ENCODE data around the gene CHST3. TPM values are rescaled to one million over a fixed set of nuclear protein-coding genes. Genes with fewer than 3 reads are reported as not detected.

CHST3 gene
- total RNA-seq: 37.4 and 58.3 TPM in 2 replicates

GRCh38 chr10:71964098-71964742 lies at the start of gene CHST3:
CHST3 (plus strand) TSS chr10:71964395; CDS start chr10:72005843, 41,448 bp downstream.
- DNase-seq (ENCODE audit: low read depth): peak; percentile 60
- H3K4me3 ChIP-seq (ENCODE audit: low read depth, low read length): peak within 1 kb of the TSS; percentile 78
- TF ChIP-seq CTCF (IDR thresholded peaks at IDR 0.05; ENCODE audit: insufficient read depth, low read depth, low read length): no peak

- no peak overlapping the region for H3K4me3 ChIP-seq (ENCODE audit: low read depth, low read length)
- TF ChIP-seq CTCF (IDR thresholded peaks at IDR 0.05; ENCODE audit: insufficient read depth, low read depth, low read length): no peak
- no peak for DNase-seq (ENCODE audit: low read depth)
Observed at GRCh38 chr10:71916827-71917226, 47.4 kb upstream of the CHST3 start.

GRCh38 chr10:71918992-71919391 lies 45.2 kb upstream of the CHST3 start:
- no peak for TF ChIP-seq CTCF (IDR thresholded peaks at IDR 0.05; ENCODE audit: insufficient read depth, low read depth, low read length)
- DNase-seq (ENCODE audit: low read depth): no peak

GRCh38 chr10:71919956-71920539 lies 44.1 kb upstream of the CHST3 start:
- H3K4me3 ChIP-seq (ENCODE audit: low read depth, low read length): peak overlapping the region; percentile 9
- DNase-seq (ENCODE audit: low read depth): peak; percentile 31

More at GRCh38 chr10:71918992-71919391, 45.2 kb upstream of the CHST3 start:
- H3K4me3 ChIP-seq (ENCODE audit: low read depth, low read length): no peak overlapping the region

- no peak for TF ChIP-seq CTCF (IDR thresholded peaks at IDR 0.05; ENCODE audit: insufficient read depth, low read depth, low read length)
- DNase-seq (ENCODE audit: low read depth): peak; percentile 91
- H3K4me3 ChIP-seq (ENCODE audit: low read depth, low read length): peak overlapping the region; percentile 9
Observed at GRCh38 chr10:71920540-71921323, 43.5 kb upstream of the CHST3 start.

GRCh38 chr10:71921324-71922027 lies 42.7 kb upstream of the CHST3 start:
- DNase-seq (ENCODE audit: low read depth): peak; percentile 36
- TF ChIP-seq CTCF (IDR thresholded peaks at IDR 0.05; ENCODE audit: insufficient read depth, low read depth, low read length): no peak
- H3K4me3 ChIP-seq (ENCODE audit: low read depth, low read length): no peak overlapping the region
